SK-N-SH treated with all-trans-retinoic acid at 6 μM for 48 hours (cell line): ENCODE data around the gene HYAL4.

Experiments used
- ATAC-seq: fragments of 200-7000 bp; cut with Tn5 transposase; 3 replicates; pipeline ENCODE4 v1.9.1; 2020; ENCODE audit warnings: mild to moderate bottlenecking, moderate library complexity
- ARNTL ChIP-seq: fragments of 450-650 bp; formaldehyde crosslinking; IDR thresholded peaks from 2 replicates; pipeline ENCODE4 v1.5.0; 2020; ENCODE audit warnings: low read depth, mild to moderate bottlenecking, moderate library complexity, borderline replicate concordance
- BACH2 ChIP-seq: fragments of 250-450 bp; sonication (Bioruptor Pico); IDR thresholded peaks from 2 replicates; pipeline ENCODE4 v1.9.0; 2021; ENCODE audit warnings: mild to moderate bottlenecking, borderline replicate concordance
- CSDC2 ChIP-seq: fragments of 250-450 bp; sonication (Bioruptor Pico); IDR thresholded peaks from 2 replicates; pipeline ENCODE4 v1.5.0; 2020; ENCODE audit warnings: mild to moderate bottlenecking, moderate library complexity
- CSRNP3 ChIP-seq: fragments of 250-450 bp; sonication (Bioruptor Pico); IDR thresholded peaks from 2 replicates; pipeline ENCODE4 v1.5.1; 2021; ENCODE audit warnings: mild to moderate bottlenecking, moderate library complexity
- ESRRG ChIP-seq: fragments of 250-450 bp; sonication (Bioruptor Pico); IDR thresholded peaks from 2 replicates; pipeline ENCODE4 v1.6.1; 2021; ENCODE audit warnings: mild to moderate bottlenecking
- GLIS3 ChIP-seq: fragments of 250-450 bp; sonication (Bioruptor Pico); IDR thresholded peaks from 2 replicates; pipeline ENCODE4 v1.5.0; 2020; ENCODE audit warnings: mild to moderate bottlenecking, moderate library complexity
- ISL1 ChIP-seq: fragments of 250-450 bp; sonication (Bioruptor Pico); IDR thresholded peaks from 2 replicates; pipeline ENCODE4 v2.1.2; 2022; ENCODE audit warnings: mild to moderate bottlenecking, moderate library complexity
- OSR1 ChIP-seq: fragments of 250-450 bp; sonication (Bioruptor Pico); IDR thresholded peaks from 2 replicates; pipeline ENCODE4 v1.8.0; 2022; ENCODE audit warnings: moderate library complexity, mild to moderate bottlenecking, inconsistent platforms
- PATZ1 ChIP-seq: fragments of 250-450 bp; sonication (Bioruptor Pico); IDR thresholded peaks from 2 replicates; pipeline ENCODE4 v1.8.0; 2020; ENCODE audit warnings: mild to moderate bottlenecking, moderate library complexity, borderline replicate concordance
- POU6F1 ChIP-seq: fragments of 250-450 bp; sonication (Bioruptor Pico); IDR thresholded peaks from 2 replicates; pipeline ENCODE4 v1.8.0; 2021; ENCODE audit warnings: low read depth, mild to moderate bottlenecking, moderate library complexity, borderline replicate concordance
- PPARA ChIP-seq: fragments of 250-450 bp; sonication (Bioruptor Pico); IDR thresholded peaks from 2 replicates; pipeline ENCODE4 v1.5.0; 2020; ENCODE audit warnings: mild to moderate bottlenecking, borderline replicate concordance
- RARB ChIP-seq: fragments of 250-450 bp; sonication (Bioruptor Pico); IDR thresholded peaks from 2 replicates; pipeline ENCODE4 v1.8.0; 2021; ENCODE audit warnings: mild to moderate bottlenecking, moderate library complexity
- SNAI2 ChIP-seq: fragments of 250-450 bp; sonication (Bioruptor Pico); IDR thresholded peaks from 2 replicates; pipeline ENCODE4 v1.5.0; 2020; ENCODE audit warnings: mild to moderate bottlenecking, moderate library complexity
- TCF4 ChIP-seq: fragments of 250-450 bp; sonication (Bioruptor Pico); IDR thresholded peaks from 2 replicates; pipeline ENCODE4 v1.8.0; 2021; ENCODE audit warnings: mild to moderate bottlenecking, moderate library complexity, borderline replicate concordance
- TOX ChIP-seq: fragments of 250-450 bp; sonication (Bioruptor Pico); IDR thresholded peaks from 2 replicates; pipeline ENCODE4 v1.8.0; 2021; ENCODE audit warnings: mild to moderate bottlenecking, moderate library complexity, borderline replicate concordance
- TSHZ2 ChIP-seq: fragments of 250-450 bp; sonication (Bioruptor Pico); IDR thresholded peaks from 2 replicates; pipeline ENCODE4 v1.5.0; 2020; ENCODE audit warnings: mild to moderate bottlenecking, moderate library complexity
- ZC3H10 ChIP-seq: fragments of 250-450 bp; sonication (Bioruptor Pico); IDR thresholded peaks from 2 replicates; pipeline ENCODE4 v1.5.1; 2021; ENCODE audit warnings: mild to moderate bottlenecking, moderate library complexity
- ZFP3 ChIP-seq: fragments of 250-450 bp; sonication (Bioruptor Pico); IDR thresholded peaks from 2 replicates; pipeline ENCODE4 v1.5.0; 2020; ENCODE audit warnings: mild to moderate bottlenecking, moderate library complexity
- ZFP30 ChIP-seq: fragments of 450-650 bp; formaldehyde crosslinking; IDR thresholded peaks from 2 replicates; pipeline ENCODE4 v1.5.0; 2022; ENCODE audit warnings: mild to moderate bottlenecking, moderate library complexity
- ZNF565 ChIP-seq: fragments of 450-650 bp; formaldehyde crosslinking; conservative IDR thresholded peaks from 2 replicates; pipeline ENCODE4 v1.5.0; 2020; ENCODE audit warnings: low read depth, mild to moderate bottlenecking, moderate library complexity
- ZNF70 ChIP-seq: fragments of 450-650 bp; formaldehyde crosslinking; IDR thresholded peaks from 2 replicates; pipeline ENCODE4 v1.5.0; 2020; ENCODE audit warnings: mild to moderate bottlenecking, moderate library complexity
- ZNF8 ChIP-seq: fragments of 450-650 bp; formaldehyde crosslinking; IDR thresholded peaks from 2 replicates; pipeline ENCODE4 v1.5.0; 2020; ENCODE audit warnings: mild to moderate bottlenecking, moderate library complexity

HYAL4 gene

GRCh38 chr7:123916240-123916724 is 71.3 kb downstream of the HYAL4 start:
- TF ChIP-seq ZNF8 (CRISPR knock-in tag) = no peak
- TF ChIP-seq BACH2 = no peak
- TF ChIP-seq SNAI2 (CRISPR knock-in tag) = no peak
- TF ChIP-seq ZNF565 (CRISPR knock-in tag) = no peak
- no peak for TF ChIP-seq OSR1
- no peak for TF ChIP-seq ARNTL (CRISPR knock-in tag)
- no peak for TF ChIP-seq TCF4 (CRISPR knock-in tag)
- TF ChIP-seq PATZ1 (CRISPR knock-in tag) = no peak
- no peak for TF ChIP-seq ZFP30
- TF ChIP-seq GLIS3 (CRISPR knock-in tag) = no peak
- TF ChIP-seq TSHZ2 (CRISPR knock-in tag) = no peak
- TF ChIP-seq TOX (CRISPR knock-in tag) = no peak
- TF ChIP-seq ESRRG (CRISPR knock-in tag) = no peak
- TF ChIP-seq ZNF70 = no peak
- no peak for TF ChIP-seq ISL1 (CRISPR knock-in tag)
- no peak for TF ChIP-seq CSDC2 (CRISPR knock-in tag)
- no peak for TF ChIP-seq CSRNP3 (CRISPR knock-in tag)
- TF ChIP-seq POU6F1 = no peak
- no peak for TF ChIP-seq ZC3H10 (CRISPR knock-in tag)

GRCh38 chr7:123917878-123918277 is 72.9 kb downstream of the HYAL4 start:
- ATAC-seq = no peak
- TF ChIP-seq RARB (CRISPR knock-in tag) (no peak), SNAI2 (CRISPR knock-in tag) (no peak), TOX (CRISPR knock-in tag) (no peak), CSRNP3 (CRISPR knock-in tag) (no peak), ZNF70 (no peak), ZFP30 (no peak), ISL1 (CRISPR knock-in tag) (no peak), GLIS3 (CRISPR knock-in tag) (no peak), ARNTL (CRISPR knock-in tag) (no peak), ZNF565 (CRISPR knock-in tag) (no peak), PPARA (no peak)
- TF ChIP-seq, all 23 proteins: peak for 0

More at GRCh38 chr7:123916240-123916724, 71.3 kb downstream of the HYAL4 start:
- ATAC-seq = peak; percentile 78; the same call in 2 of the 3 replicates

GRCh38 chr7:123918309-123918708 is 73.3 kb downstream of the HYAL4 start:
- ATAC-seq = no peak
- TF ChIP-seq ISL1 (CRISPR knock-in tag) (no peak), GLIS3 (CRISPR knock-in tag) (no peak), ZFP3 (CRISPR knock-in tag) (no peak), CSRNP3 (CRISPR knock-in tag) (no peak), TSHZ2 (CRISPR knock-in tag) (no peak), ZC3H10 (CRISPR knock-in tag) (no peak), OSR1 (no peak), PATZ1 (CRISPR knock-in tag) (no peak)
